Left colon (tissue), 2 donors: ENCODE data around the gene LDLR. TPM values are rescaled to one million over a fixed set of nuclear protein-coding genes. Genes with fewer than 3 reads are reported as not detected.
"Not testable (repeated sequence)": the region's sequence is repeated elsewhere in the genome, so short reads cannot be mapped to it uniquely, and the experiment has no call there.

Experiments
- ATAC-seq: fragments of 200-7000 bp; cut with Tn5 transposase; one replicate; pipeline ENCODE4 v1.9.1; 2020; ENCODE audit warnings: mild to moderate bottlenecking, moderate library complexity
- DNase-seq, 2 donors: peaks; one replicate each; pipeline ENCODE4 v3.0.0-alpha.2; 2020
- intact Hi-C, 2 donors: fragments of 100-400 bp; cut with DNase I in 1 of 2; cut with micrococcal nuclease in 1 of 2; formaldehyde crosslinking; loops; one replicate each; pipeline versions ENCODE4 v1.11.2 to v1.14.0; 2022; cut with DNase I, micrococcal nuclease
- microRNA-seq, 2 donors: library from miRNA; unstranded; fragments of <30 nt; microRNA quantifications; one replicate each; pipeline versions ENCODE4 v1.1.0 to v1.2.0, GENCODE V29; 2020
- total RNA-seq, 2 donors: library from RNA; stranded (reverse); fragmentation: NEBNext Ultra II Directional; extraction: Animal tissue kit (Norgen Biotek cat#: 25700); gene quantifications; one replicate each; pipeline ENCODE4 v1.2.1, GENCODE V29; 2021
- donor health status: DM: no; HTN: no; CAD: no.
- donor health status: DM: yes; HTN: yes; CAD: no.

Gene LDLR
- total RNA-seq, 2 donors from 2014 or later: 122 to 224 TPM

GRCh38 chr19:11180975-11181374, 91.7 kb downstream of the LDLR start:
- intact Hi-C loops, ATAC-seq, DNase-seq: not testable (repeated sequence)

GRCh38 chr19:11181488-11181887, 92.2 kb downstream of the LDLR start:
- ATAC-seq (no peak), DNase-seq (no peak)
- intact Hi-C loops: no loop called here

Small RNAs within 50 kb of the gene (microRNA-seq; reads per million reads assigned to microRNA genes)
- 1.1 to 4.1 reads per million in 2 donors for gene MIR6886

Other genes with a start within 250 kb of the LDLR start
- gene C19orf38, start 241.0 kb upstream of the LDLR start, total RNA-seq: under 1 TPM; 0.49 to 0.98 TPM
- 10 to 100 TPM; 48.3 to 58.3 TPM for gene CARM1, start 217.9 kb upstream of the LDLR start, total RNA-seq
- 10 to 100 TPM; 57.8 to 64.8 TPM for gene YIPF2, start 160.8 kb upstream of the LDLR start, total RNA-seq
- gene TIMM29, start 160.7 kb upstream of the LDLR start, total RNA-seq: 10 to 100 TPM; 23.0 to 24.6 TPM
- gene SMARCA4, start 128.4 kb upstream of the LDLR start, total RNA-seq: 10 to 100 TPM; 68.7 to 98.6 TPM
- gene SPC24, start 66.3 kb downstream of the LDLR start, total RNA-seq: 10 to 100 TPM in 1 of 2 donors, 1 to 10 TPM in 1; 2.6 to 11.6 TPM
- 10 to 100 TPM; 28.5 to 85.3 TPM for gene KANK2, start 108.1 kb downstream of the LDLR start, total RNA-seq
- not detected for gene ANGPTL8, start 150.2 kb downstream of the LDLR start, total RNA-seq
- 10 to 100 TPM; 64.7 to 77.6 TPM for gene DOCK6, start 173.1 kb downstream of the LDLR start, total RNA-seq
- gene TSPAN16, start 206.7 kb downstream of the LDLR start, total RNA-seq: not detected